Measurements from ENCODE around the gene RAB7A. TPM values are rescaled to one million over a fixed set of nuclear protein-coding genes. Genes with fewer than 3 reads are reported as not detected.
A peak's percentile ranks its signal among the peaks of the same experiment; 100 is the strongest.

The RAB7A gene
- total RNA-seq, 2 experiments from 2014 or later: 304 to 322 TPM

GRCh38 chr3:128845778-128846485 is 119.9 kb downstream of the RAB7A start:
- Mint-ChIP-seq H3K9me3 (no peaks in the 10 kb centered on the region), H3K36me3 (ENCODE audit: low read depth) (no peaks in the 10 kb centered on the region), H3K27me3 (no peaks in the 10 kb centered on the region), H3K27ac (peak overlapping the region; percentile 94), H3K4me1 (ENCODE audit: low read depth) (peaks cover 22% of the 10 kb centered on the region), H3K4me3 (peak overlapping the region; percentile 67)
- intact Hi-C loops (cut with micrococcal nuclease): no loop called here
- ATAC-seq: peak; percentile 91
- POLR2A ChIA-PET: interaction anchor here (0.6 to 2.4 kb wide), 3 partner anchors 10 to 165 kb away, joined by 3 to 13 read pairs (median 6); partner anchors contain the start of gene ACAD9
- TF ChIP-seq CTCF (IDR thresholded peaks at IDR 0.05): peak; percentile 91
- CTCF ChIA-PET: interaction anchor here (0.5 to 3.4 kb wide), 34 partner anchors 7 to 228 kb away, joined by 3 to 37 read pairs (median 4); partner anchors contain the start of gene ACAD9
- DNase-seq: peak; percentile 94

GRCh38 chr3:128846486-128846891 is 120.5 kb downstream of the RAB7A start:
- ChIA-PET CTCF (interaction anchor here (0.5 to 3.4 kb wide), 28 partner anchors 9 to 229 kb away, joined by 3 to 37 read pairs (median 4); no protein-coding TSS in a partner anchor), POLR2A (interaction anchor here (1.5 to 2.4 kb wide), 3 partner anchors 32 to 165 kb away, joined by 5 to 13 read pairs (median 6); partner anchors contain the start of gene ACAD9)
- H3K4me1 Mint-ChIP-seq (ENCODE audit: low read depth): peaks cover 22% of the 10 kb centered on the region
- TF ChIP-seq CTCF (IDR thresholded peaks at IDR 0.05): no peak
- H3K27me3 Mint-ChIP-seq: no peaks in the 10 kb centered on the region
- DNase-seq: peak; percentile 65
- intact Hi-C loops (cut with micrococcal nuclease): no loop called here
- H3K27ac Mint-ChIP-seq: peak overlapping the region; percentile 94
- peak; percentile 49 for ATAC-seq
- H3K4me3 Mint-ChIP-seq: peak overlapping the region; percentile 67
- H3K36me3 Mint-ChIP-seq (ENCODE audit: low read depth): no peaks in the 10 kb centered on the region
- H3K9me3 Mint-ChIP-seq: no peaks in the 10 kb centered on the region

GRCh38 chr3:128847666-128848370 is 121.8 kb downstream of the RAB7A start:
- no peaks in the 10 kb centered on the region for H3K27me3 Mint-ChIP-seq
- CTCF ChIA-PET: interaction anchor here (1.1 to 3.4 kb wide), 6 partner anchors 16 to 230 kb away, joined by 3 to 37 read pairs (median 10); no protein-coding TSS in a partner anchor
- peaks cover 22% of the 10 kb centered on the region for H3K4me1 Mint-ChIP-seq (ENCODE audit: low read depth)
- TF ChIP-seq CTCF (IDR thresholded peaks at IDR 0.05): no peak
- no peak for ATAC-seq
- POLR2A ChIA-PET: interaction anchor here (0.8 to 1.5 kb wide), 3 partner anchors 31 to 61 kb away, joined by 3 to 5 read pairs (median 3); partner anchors contain the start of gene ACAD9
- H3K36me3 Mint-ChIP-seq (ENCODE audit: low read depth): no peaks in the 10 kb centered on the region
- H3K9me3 Mint-ChIP-seq: no peaks in the 10 kb centered on the region
- no peak overlapping the region for H3K27ac Mint-ChIP-seq
- no peak overlapping the region for H3K4me3 Mint-ChIP-seq
- intact Hi-C loops (cut with micrococcal nuclease): no loop called here
- DNase-seq: no peak

GRCh38 chr3:128848936-128849335 is 123.0 kb downstream of the RAB7A start:
- H3K9me3 Mint-ChIP-seq: peaks cover 3% of the 10 kb centered on the region
- H3K27ac Mint-ChIP-seq: no peak overlapping the region
- no peak for ATAC-seq
- ChIA-PET CTCF (interaction anchor here (2.1 kb wide), 1 partner anchor 27 kb away, joined by 8 read pairs; no protein-coding TSS in a partner anchor), POLR2A (no interaction called here)
- no peaks in the 10 kb centered on the region for H3K27me3 Mint-ChIP-seq
- H3K4me3 Mint-ChIP-seq: no peak overlapping the region
- H3K4me1 Mint-ChIP-seq (ENCODE audit: low read depth): peaks cover 22% of the 10 kb centered on the region
- intact Hi-C loops (cut with micrococcal nuclease): no loop called here
- no peak for DNase-seq
- H3K36me3 Mint-ChIP-seq (ENCODE audit: low read depth): no peaks in the 10 kb centered on the region
- no peak for TF ChIP-seq CTCF (IDR thresholded peaks at IDR 0.05)

Measured in activated CD8-positive, alpha-beta T cell treated with anti-CD3 and anti-CD28 coated beads for 36 hours (primary cell).